SK-N-SH treated with all-trans-retinoic acid at 6 μM for 48 hours (cell line): ENCODE results near the gene MTHFD2L.

Experiments
- PATZ1 ChIP-seq: fragments of 250-450 bp; sonication (Bioruptor Pico); IDR thresholded peaks from 2 replicates; pipeline ENCODE4 v1.8.0; 2020; ENCODE audit warnings: mild to moderate bottlenecking, moderate library complexity, borderline replicate concordance
- ZC3H10 ChIP-seq: fragments of 250-450 bp; sonication (Bioruptor Pico); IDR thresholded peaks from 2 replicates; pipeline ENCODE4 v1.5.1; 2021; ENCODE audit warnings: mild to moderate bottlenecking, moderate library complexity
- ZFP30 ChIP-seq: fragments of 450-650 bp; formaldehyde crosslinking; IDR thresholded peaks from 2 replicates; pipeline ENCODE4 v1.5.0; 2022; ENCODE audit warnings: mild to moderate bottlenecking, moderate library complexity

DNA sequence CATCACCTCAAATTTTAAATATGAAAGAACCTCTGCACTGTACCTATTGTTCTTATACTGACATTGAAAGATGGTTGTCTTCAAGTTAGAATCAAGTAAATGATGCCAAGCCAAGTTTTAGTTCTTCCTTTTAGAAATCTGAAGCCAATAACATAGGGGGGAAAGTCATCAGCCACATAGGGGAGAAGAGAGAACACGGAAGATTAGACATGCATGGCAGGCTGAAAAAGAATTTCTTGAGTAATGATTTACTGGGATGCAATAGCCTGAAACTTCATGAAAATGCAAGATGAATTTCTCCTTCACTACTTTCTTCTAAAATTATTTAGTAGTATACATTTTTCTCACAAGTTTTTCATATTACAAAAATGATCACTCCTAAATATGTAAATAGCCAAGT, 136.8 kb downstream of the MTHFD2L start:
- no peak for TF ChIP-seq PATZ1 (CRISPR knock-in tag)
- no peak for TF ChIP-seq ZC3H10
- TF ChIP-seq ZFP30 (CRISPR knock-in tag): no peak
